ENCODE measurements around the gene CAMSAP1.

CAMSAP1 gene

GRCh38 chr9:135840539-135840938 is 66.8 kb downstream of the CAMSAP1 start:
- H3K4me3 ChIP-seq (ENCODE audit: severe bottlenecking): no peak overlapping the region
- ATAC-seq (ENCODE audit: low read depth) (no peak), DNase-seq (ENCODE audit: low spot score) (no peak)
- H3K4me1 ChIP-seq (ENCODE audit: insufficient read depth, poor library complexity, severe bottlenecking): no peaks in the 10 kb centered on the region
- TF ChIP-seq, protein P1, sequence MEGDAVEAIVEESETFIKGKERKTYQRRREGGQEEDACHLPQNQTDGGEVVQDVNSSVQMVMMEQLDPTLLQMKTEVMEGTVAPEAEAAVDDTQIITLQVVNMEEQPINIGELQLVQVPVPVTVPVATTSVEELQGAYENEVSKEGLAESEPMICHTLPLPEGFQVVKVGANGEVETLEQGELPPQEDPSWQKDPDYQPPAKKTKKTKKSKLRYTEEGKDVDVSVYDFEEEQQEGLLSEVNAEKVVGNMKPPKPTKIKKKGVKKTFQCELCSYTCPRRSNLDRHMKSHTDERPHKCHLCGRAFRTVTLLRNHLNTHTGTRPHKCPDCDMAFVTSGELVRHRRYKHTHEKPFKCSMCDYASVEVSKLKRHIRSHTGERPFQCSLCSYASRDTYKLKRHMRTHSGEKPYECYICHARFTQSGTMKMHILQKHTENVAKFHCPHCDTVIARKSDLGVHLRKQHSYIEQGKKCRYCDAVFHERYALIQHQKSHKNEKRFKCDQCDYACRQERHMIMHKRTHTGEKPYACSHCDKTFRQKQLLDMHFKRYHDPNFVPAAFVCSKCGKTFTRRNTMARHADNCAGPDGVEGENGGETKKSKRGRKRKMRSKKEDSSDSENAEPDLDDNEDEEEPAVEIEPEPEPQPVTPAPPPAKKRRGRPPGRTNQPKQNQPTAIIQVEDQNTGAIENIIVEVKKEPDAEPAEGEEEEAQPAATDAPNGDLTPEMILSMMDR (IDR thresholded peaks at IDR 0.05; ENCODE audit: poor library complexity, severe bottlenecking): no peak
- H3K36me3 ChIP-seq (ENCODE audit: low read depth): no peaks in the 10 kb centered on the region
- H3K27ac ChIP-seq (ENCODE audit: poor library complexity, severe bottlenecking): no peak overlapping the region
- no peaks in the 10 kb centered on the region for H3K9me3 ChIP-seq (ENCODE audit: severe bottlenecking)
- H3K27me3 ChIP-seq (ENCODE audit: insufficient read depth, poor library complexity, severe bottlenecking): no peaks in the 10 kb centered on the region

DNA sequence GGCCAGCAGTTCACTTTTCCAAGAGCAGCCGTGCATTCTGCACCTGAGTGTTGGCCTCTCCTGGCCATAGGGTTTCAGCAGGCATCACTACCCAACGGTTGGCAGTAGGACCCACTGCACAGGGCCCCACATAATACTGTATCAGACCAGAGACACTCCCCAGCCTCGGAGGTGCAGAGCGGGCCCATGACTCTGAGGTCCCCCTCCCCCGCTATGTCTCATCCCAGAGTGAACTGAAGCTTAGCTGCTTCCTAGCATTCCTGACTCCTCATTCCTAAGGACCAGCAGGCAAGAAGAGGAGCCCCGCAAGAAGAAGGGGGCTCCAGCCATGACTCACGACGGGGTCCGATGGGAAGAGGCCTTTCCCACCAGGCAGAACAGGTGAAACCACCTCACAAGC is 67.2 kb downstream of the CAMSAP1 start:
- no peak for DNase-seq (ENCODE audit: low spot score)
- no peaks in the 10 kb centered on the region for H3K4me1 ChIP-seq (ENCODE audit: insufficient read depth, poor library complexity, severe bottlenecking)
- H3K9me3 ChIP-seq (ENCODE audit: severe bottlenecking): no peaks in the 10 kb centered on the region
- H3K36me3 ChIP-seq (ENCODE audit: low read depth): no peaks in the 10 kb centered on the region
- TF ChIP-seq, protein P1 (IDR thresholded peaks at IDR 0.05; ENCODE audit: poor library complexity, severe bottlenecking): no peak
- H3K27me3 ChIP-seq (ENCODE audit: insufficient read depth, poor library complexity, severe bottlenecking): no peaks in the 10 kb centered on the region
- ATAC-seq (ENCODE audit: low read depth): no peak
- no peak overlapping the region for H3K4me3 ChIP-seq (ENCODE audit: severe bottlenecking)
- H3K27ac ChIP-seq (ENCODE audit: poor library complexity, severe bottlenecking): no peak overlapping the region

- no peak for DNase-seq (ENCODE audit: low spot score)
- Histone ChIP-seq H3K27me3 (ENCODE audit: insufficient read depth, poor library complexity, severe bottlenecking) (no peaks in the 10 kb centered on the region), H3K4me1 (ENCODE audit: insufficient read depth, poor library complexity, severe bottlenecking) (no peaks in the 10 kb centered on the region), H3K27ac (ENCODE audit: poor library complexity, severe bottlenecking) (no peak overlapping the region), H3K4me3 (ENCODE audit: severe bottlenecking) (no peak overlapping the region), H3K36me3 (ENCODE audit: low read depth) (no peaks in the 10 kb centered on the region), H3K9me3 (ENCODE audit: severe bottlenecking) (no peaks in the 10 kb centered on the region)
- TF ChIP-seq, protein P1 (IDR thresholded peaks at IDR 0.05; ENCODE audit: poor library complexity, severe bottlenecking): no peak
- ATAC-seq (ENCODE audit: low read depth): no peak
Measured at GRCh38 chr9:135839516-135839915, 67.8 kb downstream of the CAMSAP1 start.

- Histone ChIP-seq H3K27ac (ENCODE audit: poor library complexity, severe bottlenecking) (no peak overlapping the region), H3K4me1 (ENCODE audit: insufficient read depth, poor library complexity, severe bottlenecking) (no peaks in the 10 kb centered on the region), H3K36me3 (ENCODE audit: low read depth) (peaks cover 2% of the 10 kb centered on the region; the same call in 1 of the 2 replicates), H3K9me3 (ENCODE audit: severe bottlenecking) (no peaks in the 10 kb centered on the region), H3K4me3 (ENCODE audit: severe bottlenecking) (no peak overlapping the region), H3K27me3 (ENCODE audit: insufficient read depth, poor library complexity, severe bottlenecking) (no peaks in the 10 kb centered on the region)
- TF ChIP-seq, protein P1 (IDR thresholded peaks at IDR 0.05; ENCODE audit: poor library complexity, severe bottlenecking): no peak
- no peak for DNase-seq (ENCODE audit: low spot score)
- ATAC-seq (ENCODE audit: low read depth): no peak
Measured at GRCh38 chr9:135835131-135835530, 72.2 kb downstream of the CAMSAP1 start.

DNA sequence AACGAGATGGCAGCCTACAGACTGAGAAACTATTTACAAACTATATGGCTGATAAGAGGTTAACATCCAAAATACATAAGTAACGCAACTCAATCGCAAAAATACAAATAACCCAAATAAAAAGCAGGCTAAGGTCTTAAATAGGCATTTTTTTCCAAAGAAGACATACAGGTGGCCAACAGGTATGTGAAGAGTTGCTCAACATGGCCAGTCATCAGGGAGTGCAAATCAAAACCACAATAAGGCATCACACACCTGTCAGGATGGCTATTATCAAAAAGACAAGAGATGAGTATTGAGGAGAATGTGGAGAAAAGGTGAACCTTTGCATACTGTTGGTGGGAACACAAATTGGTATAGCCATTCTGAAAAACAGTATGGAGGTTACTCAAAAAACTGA is 73.5 kb downstream of the CAMSAP1 start:
- no peak for ATAC-seq (ENCODE audit: low read depth)
- Histone ChIP-seq H3K36me3 (ENCODE audit: low read depth) (peaks cover 5% of the 10 kb centered on the region), H3K27me3 (ENCODE audit: insufficient read depth, poor library complexity, severe bottlenecking) (no peaks in the 10 kb centered on the region), H3K4me3 (ENCODE audit: severe bottlenecking) (no peak overlapping the region), H3K27ac (ENCODE audit: poor library complexity, severe bottlenecking) (no peak overlapping the region), H3K9me3 (ENCODE audit: severe bottlenecking) (peaks cover 2% of the 10 kb centered on the region), H3K4me1 (ENCODE audit: insufficient read depth, poor library complexity, severe bottlenecking) (no peaks in the 10 kb centered on the region)
- no peak for DNase-seq (ENCODE audit: low spot score)
- TF ChIP-seq, protein P1 (IDR thresholded peaks at IDR 0.05; ENCODE audit: poor library complexity, severe bottlenecking): no peak

Measured in RWPE2 (cell line).